GM10266 (cell line): ENCODE results near the gene TNK2.
"Not testable (repeated sequence)": the region's sequence is repeated elsewhere in the genome, so short reads cannot be mapped to it uniquely, and the experiment has no call there.

Source experiments
- DNase-seq: peaks from one replicate; pipeline ENCODE4 v3.0.0; 2012; ENCODE audit errors: extremely low spot score
- TF ChIP-seq, protein P1 (sequence below): IDR thresholded peaks from 2 replicates; pipeline ENCODE4 v1.5.1; 2012; ENCODE audit warnings: mild to moderate bottlenecking, low read depth; ENCODE audit not compliant: control insufficient read depth, insufficient read depth; ENCODE audit errors: missing control alignments

The TNK2 gene

DNA sequence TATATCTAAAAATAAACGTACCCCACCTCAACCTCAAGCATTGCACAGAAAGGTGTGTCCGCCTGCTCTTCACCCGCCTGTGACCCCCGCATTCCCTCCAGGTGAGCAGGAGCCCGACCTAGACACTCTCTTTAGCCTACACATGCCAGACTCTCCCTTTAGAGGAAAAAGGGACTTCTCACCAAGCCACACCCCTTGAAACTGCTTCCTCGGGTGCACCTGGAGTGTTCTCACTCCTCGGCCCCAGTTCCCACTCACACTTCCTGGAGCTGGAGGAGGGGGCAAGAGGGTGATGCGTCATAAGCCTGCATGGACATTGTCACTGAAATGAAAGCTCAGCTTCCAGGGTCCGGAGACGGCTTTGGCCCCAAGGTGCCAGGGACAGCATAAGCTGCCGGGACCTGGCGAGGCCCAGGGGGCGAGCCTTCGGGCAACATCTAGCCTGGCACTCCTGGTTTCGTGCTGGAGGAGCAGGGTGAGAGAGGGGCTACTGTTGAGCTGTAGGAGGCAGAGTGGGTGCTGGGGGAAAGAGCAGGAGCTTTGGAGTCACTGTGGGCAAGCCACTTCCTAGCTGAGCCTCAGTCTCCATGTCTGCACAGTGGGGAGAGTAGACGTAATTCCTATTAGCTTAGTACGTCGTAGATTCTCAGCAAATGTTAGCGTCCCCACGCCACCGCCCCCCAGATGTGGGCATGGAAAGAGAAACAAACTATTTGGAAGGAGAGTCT is 86.8 kb downstream of the TNK2 start:
- no peak for DNase-seq
- TF ChIP-seq, protein P1, sequence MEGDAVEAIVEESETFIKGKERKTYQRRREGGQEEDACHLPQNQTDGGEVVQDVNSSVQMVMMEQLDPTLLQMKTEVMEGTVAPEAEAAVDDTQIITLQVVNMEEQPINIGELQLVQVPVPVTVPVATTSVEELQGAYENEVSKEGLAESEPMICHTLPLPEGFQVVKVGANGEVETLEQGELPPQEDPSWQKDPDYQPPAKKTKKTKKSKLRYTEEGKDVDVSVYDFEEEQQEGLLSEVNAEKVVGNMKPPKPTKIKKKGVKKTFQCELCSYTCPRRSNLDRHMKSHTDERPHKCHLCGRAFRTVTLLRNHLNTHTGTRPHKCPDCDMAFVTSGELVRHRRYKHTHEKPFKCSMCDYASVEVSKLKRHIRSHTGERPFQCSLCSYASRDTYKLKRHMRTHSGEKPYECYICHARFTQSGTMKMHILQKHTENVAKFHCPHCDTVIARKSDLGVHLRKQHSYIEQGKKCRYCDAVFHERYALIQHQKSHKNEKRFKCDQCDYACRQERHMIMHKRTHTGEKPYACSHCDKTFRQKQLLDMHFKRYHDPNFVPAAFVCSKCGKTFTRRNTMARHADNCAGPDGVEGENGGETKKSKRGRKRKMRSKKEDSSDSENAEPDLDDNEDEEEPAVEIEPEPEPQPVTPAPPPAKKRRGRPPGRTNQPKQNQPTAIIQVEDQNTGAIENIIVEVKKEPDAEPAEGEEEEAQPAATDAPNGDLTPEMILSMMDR: no peak

DNA sequence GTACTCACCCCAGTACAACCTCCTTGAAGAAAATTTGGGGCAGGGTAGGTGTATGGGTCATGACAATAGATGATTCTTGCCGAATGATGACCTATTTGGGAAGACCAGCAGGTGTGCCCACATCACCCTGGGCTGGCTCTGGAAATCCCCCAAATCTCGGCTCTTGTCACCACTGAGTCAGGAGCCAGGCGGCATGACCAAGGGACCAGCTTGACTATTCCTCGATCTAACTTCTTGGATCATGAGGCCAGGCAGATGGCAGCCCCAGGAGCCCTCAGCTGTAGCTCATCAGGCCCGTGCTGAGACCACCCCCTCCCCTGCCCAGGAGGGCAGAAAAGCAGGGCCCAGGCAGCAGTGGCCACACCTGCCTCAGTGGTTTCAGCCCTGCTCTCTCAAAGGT is 87.5 kb downstream of the TNK2 start:
- TF ChIP-seq, protein P1: no peak
- no peak for DNase-seq

DNA sequence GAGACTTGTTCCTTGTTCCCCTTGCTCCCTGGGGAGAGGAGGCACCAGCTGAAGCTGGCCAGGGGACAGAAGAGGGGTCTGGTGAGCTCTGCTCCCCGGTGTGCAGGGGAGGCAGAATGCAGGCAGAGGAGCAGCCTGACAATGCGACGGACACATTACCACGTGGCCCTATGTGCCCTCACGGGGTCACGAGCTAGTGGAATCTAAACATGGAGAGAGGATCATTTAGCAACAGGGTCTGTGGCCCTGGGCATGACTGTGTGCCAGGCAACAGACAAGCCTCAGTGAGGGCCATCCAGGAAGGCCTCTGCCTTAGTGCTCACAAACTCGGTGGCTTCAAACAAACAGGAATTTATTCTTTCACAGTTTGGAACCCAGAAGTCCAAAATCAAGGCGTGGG is 88.2 kb downstream of the TNK2 start:
- TF ChIP-seq, protein P1: no peak

DNA sequence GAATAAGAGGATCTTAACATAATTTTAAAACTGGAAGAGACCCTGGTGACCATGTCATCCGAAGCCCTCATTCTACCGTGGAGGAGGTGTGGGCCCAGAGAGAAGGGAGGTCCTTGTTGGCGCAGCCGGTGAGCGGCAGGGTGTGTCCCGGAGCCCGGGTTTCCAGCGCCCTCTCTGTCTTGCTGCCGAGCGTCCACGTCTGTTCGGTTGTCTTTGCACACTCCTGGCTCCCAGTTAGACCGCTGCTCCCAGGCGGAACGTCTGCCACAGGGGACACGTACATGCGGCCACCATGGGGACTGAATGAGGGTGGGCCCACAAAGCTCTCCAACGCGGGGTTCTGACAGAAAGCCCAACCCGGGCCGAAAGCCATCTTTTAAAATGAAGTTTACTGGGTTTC is 90.0 kb downstream of the TNK2 start:
- DNase-seq: no peak
- TF ChIP-seq, protein P1: no peak

More for the DNA sequence above, 88.2 kb downstream of the TNK2 start:
- DNase-seq: no peak

- DNase-seq: no peak
- TF ChIP-seq, protein P1: no peak
These were observed 90.7 kb downstream of the TNK2 start for GRCh38 chr3:195817578-195818135.

GRCh38 chr3:195816276-195816913 is 92.0 kb downstream of the TNK2 start:
- not testable (repeated sequence) for DNase-seq

DNA sequence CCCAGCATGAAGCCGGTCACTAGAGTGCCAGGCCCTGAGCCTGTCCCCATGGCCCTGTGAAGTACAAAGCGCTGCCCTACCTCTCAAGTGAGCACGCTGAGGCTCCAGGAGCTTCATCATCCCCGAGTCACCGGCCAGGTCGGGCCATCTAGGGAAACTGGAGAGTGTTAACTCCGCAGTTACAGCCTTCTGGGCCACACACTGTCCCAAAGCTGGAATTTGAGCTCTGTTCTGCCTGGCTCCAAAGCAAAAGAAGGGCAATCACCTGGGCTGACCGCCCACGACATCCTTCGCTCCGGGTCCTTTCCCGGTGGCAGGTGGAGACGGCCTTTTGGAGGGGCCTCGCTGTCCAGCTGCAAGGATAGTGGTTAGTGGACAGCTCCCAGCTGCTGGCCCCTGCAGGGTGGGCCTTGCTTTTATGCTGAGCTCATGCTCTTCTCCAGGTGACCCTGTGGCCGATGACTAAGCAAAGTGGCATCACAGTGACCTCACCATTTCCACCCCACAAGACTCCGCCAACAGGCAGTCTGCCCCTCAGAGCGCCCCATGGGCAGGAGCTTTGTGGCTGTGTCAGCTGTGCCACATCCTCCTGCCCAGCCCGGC is 93.1 kb downstream of the TNK2 start:
- TF ChIP-seq, protein P1: no peak
- no peak for DNase-seq
